Measurements from ENCODE around the gene AFF1.

Gene AFF1

GRCh38 chr4:87166296-87166854 lies 231.6 kb downstream of the AFF1 start:
- no peak for DNase-seq

- DNase-seq: no peak
These were observed 237.1 kb downstream of the AFF1 start for GRCh38 chr4:87171944-87172343.

DNA sequence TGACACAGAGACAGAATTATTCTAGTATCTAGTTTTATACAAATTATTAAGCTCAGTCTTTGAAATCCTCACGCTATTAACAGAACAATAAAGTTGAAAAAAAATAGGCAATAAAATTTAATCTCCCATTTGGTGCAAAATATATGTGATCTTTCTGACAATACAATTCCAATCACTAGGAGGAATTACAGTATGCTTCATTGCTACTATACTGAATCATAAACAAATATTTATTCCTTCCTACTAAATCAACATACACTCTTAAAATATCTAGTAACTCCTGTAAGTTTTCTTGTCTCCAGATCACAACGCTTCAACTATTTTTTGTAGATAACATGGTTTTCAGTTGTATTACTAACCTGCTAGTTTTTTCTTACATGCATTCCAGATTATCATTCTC lies 239.9 kb downstream of the AFF1 start:
- no peak for DNase-seq

- no peak for DNase-seq
These were observed 244.9 kb downstream of the AFF1 start for GRCh38 chr4:87179751-87180150.

DNA sequence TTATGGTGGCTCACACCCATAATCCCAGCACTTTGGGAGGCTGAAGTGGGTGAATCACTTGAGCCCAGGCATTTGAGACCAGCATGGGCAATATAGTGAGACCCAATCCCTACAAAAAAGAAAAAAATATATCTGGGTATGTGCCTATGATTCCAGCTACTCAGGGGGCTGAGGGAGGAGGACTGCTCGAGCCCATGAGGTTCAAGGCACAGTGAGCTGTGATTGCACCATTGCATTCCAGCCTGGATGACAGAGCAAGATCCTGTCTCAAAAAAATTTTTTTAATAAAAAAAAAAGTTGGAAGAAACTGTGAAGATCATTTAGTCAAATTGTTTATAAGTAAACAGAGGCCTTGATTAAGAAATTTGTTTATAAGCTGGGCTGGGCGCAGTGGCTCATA lies 246.0 kb downstream of the AFF1 start:
- DNase-seq: no peak

DNA sequence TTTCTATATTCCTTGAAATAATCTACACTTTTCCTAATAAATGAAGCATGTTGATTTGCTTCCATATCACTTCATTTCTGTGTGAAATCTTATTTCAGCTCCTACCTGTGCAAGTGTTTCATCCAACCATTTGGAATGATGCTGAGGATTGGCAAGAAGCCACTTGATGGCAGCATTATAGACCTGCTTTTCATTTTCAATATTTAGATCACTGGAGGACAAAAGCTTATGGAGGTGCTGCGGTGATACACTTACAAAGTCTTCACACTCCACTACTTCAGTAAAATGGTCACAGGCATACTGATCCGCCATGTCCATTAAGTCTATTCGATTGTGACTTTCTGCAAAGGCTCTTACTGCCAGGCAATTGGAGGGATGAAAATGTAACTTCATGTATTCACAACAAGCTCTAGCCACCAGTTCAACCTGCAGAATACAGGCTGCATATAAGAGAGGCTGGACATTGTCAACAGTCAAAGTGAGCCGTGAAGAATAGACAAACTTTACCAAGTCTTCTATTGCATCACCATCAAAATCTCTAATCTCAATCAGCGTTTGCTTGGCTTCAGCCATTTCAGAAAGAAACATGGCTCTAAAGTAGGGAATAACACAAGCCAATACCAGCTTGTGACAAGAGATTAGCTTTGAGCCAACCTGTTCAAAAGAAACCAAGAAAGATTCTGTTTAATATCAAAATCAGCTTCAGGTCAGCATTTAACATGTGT lies 250.5 kb downstream of the AFF1 start:
- DNase-seq: no peak

DNA sequence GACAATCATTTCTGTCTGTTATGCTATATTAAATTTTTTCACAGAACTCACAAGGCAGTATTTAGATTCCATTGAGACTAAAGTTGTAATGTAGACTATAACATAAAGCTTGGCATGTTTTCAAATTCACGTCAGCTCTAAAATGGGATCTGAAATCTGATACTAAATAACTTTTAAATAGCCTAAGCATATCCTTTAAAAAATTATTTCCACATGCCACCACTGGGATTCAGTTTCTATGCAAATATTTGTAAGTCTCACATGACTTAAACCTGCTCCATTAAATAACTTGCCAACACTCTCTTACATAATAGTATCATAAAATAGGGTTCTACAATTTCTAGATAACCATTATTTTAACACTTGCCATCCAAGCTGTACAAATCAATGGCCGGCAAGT lies 253.2 kb downstream of the AFF1 start:
- DNase-seq: no peak

DNA sequence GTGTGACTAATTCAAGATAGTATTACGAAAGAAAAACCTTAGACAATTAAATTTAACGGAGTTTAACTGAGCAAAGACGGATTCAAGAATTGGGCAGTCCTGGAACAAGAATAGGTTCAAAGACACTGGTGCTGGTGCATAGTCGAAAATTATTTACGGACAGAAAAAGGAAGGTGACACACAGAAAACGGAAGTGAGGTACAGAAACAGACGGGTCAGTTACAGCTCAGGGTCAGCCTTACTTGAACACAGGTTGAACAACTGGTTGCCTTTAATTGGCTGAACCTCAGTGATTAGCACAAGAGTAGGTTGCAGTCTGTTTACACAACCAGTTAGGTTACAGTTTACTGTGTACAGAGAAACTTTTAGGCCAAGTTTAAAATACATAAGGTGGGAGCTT lies 254.1 kb downstream of the AFF1 start:
- DNase-seq: no peak
